HepG2 (cell line): ENCODE measurements around the gene MYL12B. TPM values are rescaled to one million over a fixed set of nuclear protein-coding genes. Genes with fewer than 3 reads are reported as not detected.
A peak's percentile ranks its signal among the peaks of the same experiment; 100 is the strongest.

Experiments
- AKAP8 ChIP-seq: sonication (generic); formaldehyde crosslinking; IDR thresholded peaks from 2 replicates; pipeline ENCODE4 v1.5.1; 2020; ENCODE audit warnings: mild to moderate bottlenecking, missing genetic modification reagents
- ELF1 ChIP-seq: sonication (generic); formaldehyde crosslinking; IDR thresholded peaks from 2 replicates; pipeline ENCODE4 v1.4.0; 2020; ENCODE audit warnings: missing genetic modification reagents
- ERF ChIP-seq: IDR thresholded peaks from 2 replicates; pipeline ENCODE4 v1.6.1; 2018; ENCODE audit warnings: missing biosample characterization, missing genetic modification reagents
- HDAC6 ChIP-seq: fragments of 200-600 bp; sonication (generic); IDR thresholded peaks from 2 replicates; pipeline ENCODE4 v1.7.0; 2017; ENCODE audit warnings: mild to moderate bottlenecking, antibody characterized with exemption, low read length, low read depth
- MIXL1 ChIP-seq: IDR thresholded peaks from 2 replicates; pipeline ENCODE4 v1.6.1; 2016
- PHF5A ChIP-seq: IDR thresholded peaks from one replicate; pipeline ENCODE4 v1.6.1; 2018; ENCODE audit warnings: low read depth, missing genetic modification reagents; ENCODE audit not compliant: unreplicated experiment
- RFX5 ChIP-seq: IDR thresholded peaks from 2 replicates; pipeline ENCODE4 v1.6.1; 2011; ENCODE audit warnings: low read depth, low read length, improper control_type of control experiment
- RFXANK ChIP-seq: IDR thresholded peaks from 2 replicates; pipeline ENCODE4 v1.6.1; 2016
- TAF15 ChIP-seq: fragments of 200-400 bp; formaldehyde crosslinking; IDR thresholded peaks from one replicate; pipeline ENCODE4 v1.6.1; 2018; ENCODE audit warnings: mild to moderate bottlenecking, low read depth, low read length; ENCODE audit not compliant: poor library complexity, severe bottlenecking
- TEAD3 ChIP-seq: optimal IDR thresholded peaks from 2 replicates; pipeline ENCODE3; 2016; ENCODE audit warnings: borderline replicate concordance
- TRIM24 ChIP-seq: sonication (generic); formaldehyde crosslinking; IDR thresholded peaks from 2 replicates; pipeline ENCODE4 v1.8.0; 2022; ENCODE audit warnings: mild to moderate bottlenecking, missing genetic modification reagents
- ZNF230 ChIP-seq: sonication (generic); formaldehyde crosslinking; IDR thresholded peaks from 2 replicates; pipeline ENCODE4 v1.4.0; 2020; ENCODE audit warnings: mild to moderate bottlenecking, missing genetic modification reagents
- ZNF274 ChIP-seq: sonication (generic); formaldehyde crosslinking; IDR thresholded peaks from 2 replicates; pipeline ENCODE4 v1.5.1; 2020; ENCODE audit warnings: mild to moderate bottlenecking, missing genetic modification reagents
- ZNF337 ChIP-seq: sonication (generic); formaldehyde crosslinking; IDR thresholded peaks from 2 replicates; pipeline ENCODE4 v1.5.1; 2020; ENCODE audit warnings: missing genetic modification reagents, low read depth, mild to moderate bottlenecking, borderline replicate concordance
- ZNF510 ChIP-seq: sonication (generic); formaldehyde crosslinking; IDR thresholded peaks from 2 replicates; pipeline ENCODE4 v1.4.0; 2020; ENCODE audit warnings: low read depth, mild to moderate bottlenecking, missing genetic modification reagents
- ZNF572 ChIP-seq: sonication (generic); formaldehyde crosslinking; IDR thresholded peaks from 2 replicates; pipeline ENCODE4 v1.5.1; 2020; ENCODE audit warnings: mild to moderate bottlenecking, missing genetic modification reagents
- ZNF598 ChIP-seq: sonication (generic); formaldehyde crosslinking; IDR thresholded peaks from 2 replicates; pipeline ENCODE4 v1.5.1; 2020; ENCODE audit warnings: mild to moderate bottlenecking, missing genetic modification reagents, borderline replicate concordance
- ZNF652 ChIP-seq: IDR thresholded peaks from 2 replicates; pipeline ENCODE4 v1.6.1; 2016; ENCODE audit warnings: low read depth, borderline replicate concordance
- ZNF670 ChIP-seq: sonication (generic); formaldehyde crosslinking; IDR thresholded peaks from 2 replicates; pipeline ENCODE4 v1.8.0; 2022; ENCODE audit warnings: mild to moderate bottlenecking, missing genetic modification reagents, borderline replicate concordance
- ZNF724P ChIP-seq: sonication (generic); formaldehyde crosslinking; IDR thresholded peaks from 2 replicates; pipeline ENCODE4 v1.8.0; 2022; ENCODE audit warnings: missing genetic modification reagents, borderline replicate concordance
- polyA plus RNA-seq, 8 experiments: library from polyadenylated mRNA; depleted of rRNA in 3 of 8; stranded (reverse) in 7 of 8; unstranded in 1 of 8; fragments of >200 nt; fragmentation: Illumina TruSeq in 4 of 8; extraction: Trizol in 4 of 8; gene quantifications; 2 replicates each; pipeline versions ENCODE4 v1.2.1 to v1.2.3, GENCODE V29; 2011 to 2016; ENCODE audit warnings: low read depth in 4 of 8, missing spikeins in 1 of 8, mixed read lengths in 1 of 8; ENCODE audit not compliant: insufficient read depth in 1 of 8
- total RNA-seq, 5 experiments: library from RNA; depleted of rRNA; stranded (reverse); fragments of >200 nt; fragmentation: Illumina TruSeq; extraction: Trizol; gene quantifications; 2 replicates each; pipeline ENCODE4 v1.2.3, GENCODE V29; 2016; ENCODE audit warnings: low read depth in 1 of 5
- TF ChIP-seq, protein P1 (sequence below): sonication (generic); formaldehyde crosslinking; IDR thresholded peaks from 2 replicates; pipeline ENCODE4 v1.4.0; 2020; ENCODE audit warnings: missing genetic modification reagents, borderline replicate concordance
- TF ChIP-seq, protein P2 (sequence below): sonication (generic); formaldehyde crosslinking; IDR thresholded peaks from 2 replicates; pipeline ENCODE4 v1.5.0; 2020; ENCODE audit warnings: missing genetic modification reagents
- TF ChIP-seq, protein P3 (sequence below): sonication (generic); formaldehyde crosslinking; IDR thresholded peaks from 2 replicates; pipeline ENCODE4 v1.9.0; 2021; ENCODE audit warnings: missing genetic modification reagents, mild to moderate bottlenecking, borderline replicate concordance
- TF ChIP-seq, protein P4 (sequence below): sonication (generic); formaldehyde crosslinking; IDR thresholded peaks from 2 replicates; pipeline ENCODE4 v1.4.0; 2020; ENCODE audit warnings: mild to moderate bottlenecking, missing genetic modification reagents
- TF ChIP-seq, protein P5 (sequence below): IDR thresholded peaks from 2 replicates; pipeline ENCODE4 v1.6.1; 2016; ENCODE audit warnings: mild to moderate bottlenecking, missing biosample characterization, missing genetic modification reagents

MYL12B gene
- total and polyA plus RNA-seq, 2 of the 13 experiments (the other 11 are each of a cell fraction or from before 2014, with no cell fraction given) = 265 to 340 TPM

DNA sequence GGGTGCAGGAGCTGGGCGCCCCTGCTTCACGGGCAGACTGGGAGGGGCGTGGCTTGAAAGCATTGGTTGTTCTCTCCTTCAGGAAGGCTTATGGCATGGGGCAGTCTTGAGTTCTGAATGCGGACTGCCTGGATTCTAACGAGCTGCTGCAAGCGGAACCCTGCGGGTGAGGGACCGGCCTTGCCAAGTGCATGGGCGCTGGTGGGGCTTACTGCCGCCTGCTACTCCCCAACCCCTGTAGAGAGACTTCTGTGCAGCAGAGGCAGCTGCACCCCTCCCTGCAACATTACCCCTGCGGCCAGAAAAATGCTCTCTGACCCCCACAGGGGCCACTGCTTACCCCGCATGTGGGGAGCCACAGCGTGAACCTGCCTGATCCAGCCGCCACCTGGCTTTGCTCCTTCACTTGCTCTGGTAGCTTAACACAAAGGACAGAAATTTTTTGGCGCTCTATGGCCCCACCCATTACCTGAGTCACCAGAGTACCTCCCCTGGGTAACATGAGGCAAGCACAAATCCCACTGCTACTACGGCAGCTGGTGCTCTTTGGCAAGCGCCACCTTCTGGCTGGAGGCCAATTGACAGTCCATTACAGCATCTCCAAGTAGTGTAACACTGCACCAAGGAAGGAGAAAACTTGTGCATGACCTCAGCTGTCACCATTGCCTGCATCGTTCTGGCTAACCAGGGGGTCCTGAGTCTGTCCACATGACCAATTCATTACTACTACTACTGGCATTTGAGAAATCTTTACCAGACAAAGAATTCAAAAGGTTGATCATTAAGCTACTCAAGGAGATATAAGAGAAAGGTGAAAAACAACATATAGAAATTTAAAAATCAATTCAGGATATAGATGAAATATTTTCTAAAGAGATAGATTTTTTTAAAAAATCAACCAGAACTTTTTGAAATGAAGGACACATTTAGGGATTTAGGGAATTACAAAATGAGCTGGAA lies 35.4 kb downstream of the MYL12B start (continued):
- TF ChIP-seq, protein P1, sequence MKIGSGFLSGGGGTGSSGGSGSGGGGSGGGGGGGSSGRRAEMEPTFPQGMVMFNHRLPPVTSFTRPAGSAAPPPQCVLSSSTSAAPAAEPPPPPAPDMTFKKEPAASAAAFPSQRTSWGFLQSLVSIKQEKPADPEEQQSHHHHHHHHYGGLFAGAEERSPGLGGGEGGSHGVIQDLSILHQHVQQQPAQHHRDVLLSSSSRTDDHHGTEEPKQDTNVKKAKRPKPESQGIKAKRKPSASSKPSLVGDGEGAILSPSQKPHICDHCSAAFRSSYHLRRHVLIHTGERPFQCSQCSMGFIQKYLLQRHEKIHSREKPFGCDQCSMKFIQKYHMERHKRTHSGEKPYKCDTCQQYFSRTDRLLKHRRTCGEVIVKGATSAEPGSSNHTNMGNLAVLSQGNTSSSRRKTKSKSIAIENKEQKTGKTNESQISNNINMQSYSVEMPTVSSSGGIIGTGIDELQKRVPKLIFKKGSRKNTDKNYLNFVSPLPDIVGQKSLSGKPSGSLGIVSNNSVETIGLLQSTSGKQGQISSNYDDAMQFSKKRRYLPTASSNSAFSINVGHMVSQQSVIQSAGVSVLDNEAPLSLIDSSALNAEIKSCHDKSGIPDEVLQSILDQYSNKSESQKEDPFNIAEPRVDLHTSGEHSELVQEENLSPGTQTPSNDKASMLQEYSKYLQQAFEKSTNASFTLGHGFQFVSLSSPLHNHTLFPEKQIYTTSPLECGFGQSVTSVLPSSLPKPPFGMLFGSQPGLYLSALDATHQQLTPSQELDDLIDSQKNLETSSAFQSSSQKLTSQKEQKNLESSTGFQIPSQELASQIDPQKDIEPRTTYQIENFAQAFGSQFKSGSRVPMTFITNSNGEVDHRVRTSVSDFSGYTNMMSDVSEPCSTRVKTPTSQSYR (CRISPR knock-in tag) = no peak
- TF ChIP-seq AKAP8 (no peak), ZNF274 (CRISPR knock-in tag) (peak; percentile 75), PHF5A (peak; percentile 73), ZNF670 (CRISPR knock-in tag) (no peak), ZNF652 (0 out of 2 replicates have a peak, but pooled peaks have one; percentile 16), ZNF572 (CRISPR knock-in tag) (no peak), ZNF510 (CRISPR knock-in tag) (0 out of 2 replicates have a peak, but pooled peaks have one; percentile 35), RFXANK (no peak), MIXL1 (CRISPR knock-in tag) (peak; percentile 89), RFX5 (no peak), ZNF598 (CRISPR knock-in tag) (peak; percentile 71; the same call in 1 of the 2 replicates), TAF15 (no peak), TRIM24 (CRISPR knock-in tag) (no peak), ZNF724P (CRISPR knock-in tag) (no peak), HDAC6 (no peak), TEAD3 (peak; percentile 68), ZNF337 (no peak), ERF (CRISPR knock-in tag) (peak; percentile 60; the same call in 1 of the 2 replicates), ELF1 (CRISPR knock-in tag) (peak; percentile 39; the same call in 1 of the 2 replicates), ZNF230 (CRISPR knock-in tag) (0 out of 2 replicates have a peak, but pooled peaks have one; percentile 38)
- TF ChIP-seq, protein P2, sequence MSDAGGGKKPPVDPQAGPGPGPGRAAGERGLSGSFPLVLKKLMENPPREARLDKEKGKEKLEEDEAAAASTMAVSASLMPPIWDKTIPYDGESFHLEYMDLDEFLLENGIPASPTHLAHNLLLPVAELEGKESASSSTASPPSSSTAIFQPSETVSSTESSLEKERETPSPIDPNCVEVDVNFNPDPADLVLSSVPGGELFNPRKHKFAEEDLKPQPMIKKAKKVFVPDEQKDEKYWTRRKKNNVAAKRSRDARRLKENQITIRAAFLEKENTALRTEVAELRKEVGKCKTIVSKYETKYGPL (CRISPR knock-in tag) = no peak
- TF ChIP-seq, protein P3, sequence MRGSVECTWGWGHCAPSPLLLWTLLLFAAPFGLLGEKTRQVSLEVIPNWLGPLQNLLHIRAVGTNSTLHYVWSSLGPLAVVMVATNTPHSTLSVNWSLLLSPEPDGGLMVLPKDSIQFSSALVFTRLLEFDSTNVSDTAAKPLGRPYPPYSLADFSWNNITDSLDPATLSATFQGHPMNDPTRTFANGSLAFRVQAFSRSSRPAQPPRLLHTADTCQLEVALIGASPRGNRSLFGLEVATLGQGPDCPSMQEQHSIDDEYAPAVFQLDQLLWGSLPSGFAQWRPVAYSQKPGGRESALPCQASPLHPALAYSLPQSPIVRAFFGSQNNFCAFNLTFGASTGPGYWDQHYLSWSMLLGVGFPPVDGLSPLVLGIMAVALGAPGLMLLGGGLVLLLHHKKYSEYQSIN (CRISPR knock-in tag) = no peak
- TF ChIP-seq, protein P4, sequence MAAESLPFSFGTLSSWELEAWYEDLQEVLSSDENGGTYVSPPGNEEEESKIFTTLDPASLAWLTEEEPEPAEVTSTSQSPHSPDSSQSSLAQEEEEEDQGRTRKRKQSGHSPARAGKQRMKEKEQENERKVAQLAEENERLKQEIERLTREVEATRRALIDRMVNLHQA (CRISPR knock-in tag) = 0 out of 2 replicates have a peak, but pooled peaks have one; percentile 23
- TF ChIP-seq, protein P5, sequence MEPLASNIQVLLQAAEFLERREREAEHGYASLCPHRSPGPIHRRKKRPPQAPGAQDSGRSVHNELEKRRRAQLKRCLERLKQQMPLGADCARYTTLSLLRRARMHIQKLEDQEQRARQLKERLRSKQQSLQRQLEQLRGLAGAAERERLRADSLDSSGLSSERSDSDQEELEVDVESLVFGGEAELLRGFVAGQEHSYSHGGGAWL (CRISPR knock-in tag) = 0 out of 2 replicates have a peak, but pooled peaks have one; percentile 50
